ENCODE results near the gene BPGM.

Gene BPGM

GRCh38 chr7:134703782-134704181, 57.1 kb downstream of the BPGM start:
- H3F3A ChIP-seq (ENCODE audit: control insufficient read depth, insufficient read depth): no peaks in the 10 kb centered on the region
- no peak for TF ChIP-seq EZH2phosphoT487 (IDR thresholded peaks at IDR 0.05; ENCODE audit: borderline replicate concordance, low read length)
- no peak for TF ChIP-seq CTCF (IDR thresholded peaks at IDR 0.05; ENCODE audit: low read depth, low read length, poor library complexity, severe bottlenecking)
- H3K4me1 ChIP-seq (ENCODE audit: control insufficient read depth, low read length): peaks cover 4% of the 10 kb centered on the region; the same call in 1 of the 2 replicates
- no peaks in the 10 kb centered on the region for H3K36me3 ChIP-seq (ENCODE audit: control insufficient read depth, low read length)
- H3K9me3 ChIP-seq (ENCODE audit: control insufficient read depth, insufficient read depth, low read length): no peaks in the 10 kb centered on the region
- H4K20me1 ChIP-seq (ENCODE audit: control insufficient read depth, insufficient read depth, low read depth, low read length): no peaks in the 10 kb centered on the region
- H3K79me2 ChIP-seq (ENCODE audit: control insufficient read depth, low read length): no peaks in the 10 kb centered on the region
- no peak overlapping the region for H3K27ac ChIP-seq (ENCODE audit: low read depth, low read length)
- peaks cover 8% of the 10 kb centered on the region; the same call in 1 of the 2 replicates for H3K27me3 ChIP-seq (ENCODE audit: control insufficient read depth, low read length)
- no peak overlapping the region for H3K4me2 ChIP-seq (ENCODE audit: low read length)
- H3K9me2 ChIP-seq (replicated peaks; ENCODE audit: control insufficient read depth, low read length): no peaks in the 10 kb centered on the region
- H3K4me3 ChIP-seq (ENCODE audit: low read length): no peak overlapping the region

GRCh38 chr7:134704827-134705226, 58.2 kb downstream of the BPGM start:
- Histone ChIP-seq H3K4me1 (ENCODE audit: control insufficient read depth, low read length) (peaks cover 4% of the 10 kb centered on the region; the same call in 1 of the 2 replicates), H3K4me3 (ENCODE audit: low read length) (no peak overlapping the region), H3K9me3 (ENCODE audit: control insufficient read depth, insufficient read depth, low read length) (no peaks in the 10 kb centered on the region), H3K79me2 (ENCODE audit: control insufficient read depth, low read length) (no peaks in the 10 kb centered on the region), H3K9me2 (replicated peaks; ENCODE audit: control insufficient read depth, low read length) (no peaks in the 10 kb centered on the region), H3F3A (ENCODE audit: control insufficient read depth, insufficient read depth) (no peaks in the 10 kb centered on the region), H4K20me1 (ENCODE audit: control insufficient read depth, insufficient read depth, low read depth, low read length) (no peaks in the 10 kb centered on the region), H3K4me2 (ENCODE audit: low read length) (no peak overlapping the region), H3K27me3 (ENCODE audit: control insufficient read depth, low read length) (peaks cover 8% of the 10 kb centered on the region; the same call in 1 of the 2 replicates), H3K36me3 (ENCODE audit: control insufficient read depth, low read length) (no peaks in the 10 kb centered on the region), H3K27ac (ENCODE audit: low read depth, low read length) (no peak overlapping the region)
- TF ChIP-seq EZH2phosphoT487 (IDR thresholded peaks at IDR 0.05; ENCODE audit: borderline replicate concordance, low read length) (no peak), CTCF (IDR thresholded peaks at IDR 0.05; ENCODE audit: low read depth, low read length, poor library complexity, severe bottlenecking) (no peak)

GRCh38 chr7:134705716-134706115, 59.1 kb downstream of the BPGM start:
- H3K4me1 ChIP-seq (ENCODE audit: control insufficient read depth, low read length): peaks cover 4% of the 10 kb centered on the region; the same call in 1 of the 2 replicates
- no peaks in the 10 kb centered on the region for H3K79me2 ChIP-seq (ENCODE audit: control insufficient read depth, low read length)
- no peak overlapping the region for H3K4me3 ChIP-seq (ENCODE audit: low read length)
- H3K27ac ChIP-seq (ENCODE audit: low read depth, low read length): no peak overlapping the region
- H3K9me2 ChIP-seq (replicated peaks; ENCODE audit: control insufficient read depth, low read length): no peaks in the 10 kb centered on the region
- no peak overlapping the region for H3K4me2 ChIP-seq (ENCODE audit: low read length)
- no peaks in the 10 kb centered on the region for H3F3A ChIP-seq (ENCODE audit: control insufficient read depth, insufficient read depth)
- no peaks in the 10 kb centered on the region for H4K20me1 ChIP-seq (ENCODE audit: control insufficient read depth, insufficient read depth, low read depth, low read length)
- no peaks in the 10 kb centered on the region for H3K9me3 ChIP-seq (ENCODE audit: control insufficient read depth, insufficient read depth, low read length)
- H3K27me3 ChIP-seq (ENCODE audit: control insufficient read depth, low read length): peaks cover 8% of the 10 kb centered on the region; the same call in 1 of the 2 replicates
- no peaks in the 10 kb centered on the region for H3K36me3 ChIP-seq (ENCODE audit: control insufficient read depth, low read length)
- TF ChIP-seq CTCF (IDR thresholded peaks at IDR 0.05; ENCODE audit: low read depth, low read length, poor library complexity, severe bottlenecking): no peak
- no peak for TF ChIP-seq EZH2phosphoT487 (IDR thresholded peaks at IDR 0.05; ENCODE audit: borderline replicate concordance, low read length)
